SK-N-SH (cell line): ENCODE measurements around the gene ARID5A. TPM values are rescaled to one million over a fixed set of nuclear protein-coding genes. Genes with fewer than 3 reads are reported as not detected.
A peak's percentile ranks its signal among the peaks of the same experiment; 100 is the strongest.

ENCODE experiments used
- CTCF ChIA-PET: fragments of 300-600, 350-600 bp; formaldehyde crosslinking; extraction: SDS; loops from one replicate; lab custom pipeline; 2021; lab: Yijun Ruan, JAX
- POLR2A ChIA-PET: fragments of 350-600 bp; sonication (Branson Sonifier 250); formaldehyde crosslinking; extraction: SDS; loops from one replicate; lab custom pipeline; 2020; ENCODE audit warnings: antibody characterized with exemption, inconsistent platforms; lab: Yijun Ruan, JAX
- DNase-seq: peaks from one replicate; pipeline ENCODE4 v3.0.0; 2012
- H2AFZ ChIP-seq: fragments of 200-600 bp; sonication (generic); 2 replicates; pipeline ENCODE4 v1.8.1; 2016; ENCODE audit warnings: antibody characterized with exemption, mild to moderate bottlenecking, low read depth
- H3F3A ChIP-seq: fragments of 200-600 bp; sonication (generic); replicated peaks from 2 replicates; pipeline ENCODE3; 2016; ENCODE audit warnings: antibody characterized with exemption, mild to moderate bottlenecking; ENCODE audit not compliant: insufficient read depth
- H3K27ac ChIP-seq, 2 experiments: fragments of 200-500 bp in 1 of 2; fragments of 200-600 bp in 1 of 2; sonication (Bioruptor generic) in 1 of 2; sonication (generic), shearing (Covaris generic) in 1 of 2; 2 replicates each; pipeline versions ENCODE4 v1.5.1 to v1.6.1; 2014 to 2016; ENCODE audit warnings: low read depth in 2 of 2, inconsistent platforms in 1 of 2, low read length in 1 of 2, mild to moderate bottlenecking in 1 of 2, mixed read lengths in 1 of 2
- H3K27me3 ChIP-seq: fragments of 200-600 bp; sonication (generic), shearing (Covaris generic); 2 replicates; pipeline ENCODE4 v1.6.1; 2016; ENCODE audit warnings: mixed run types; ENCODE audit not compliant: insufficient read depth
- H3K36me3 ChIP-seq, 2 experiments: fragments of 200-500 bp in 1 of 2; fragments of 200-600 bp in 1 of 2; sonication (Bioruptor generic) in 1 of 2; sonication (generic) in 1 of 2; replicated peaks in 1 of 2; 2 replicates each; pipeline versions ENCODE3 to v1.5.1; 2014 to 2016; ENCODE audit warnings: low read length in 1 of 2, mild to moderate bottlenecking in 1 of 2; ENCODE audit not compliant: insufficient read depth in 2 of 2, control insufficient read depth in 1 of 2
- H3K4me1 ChIP-seq, 2 experiments: fragments of 200-500 bp in 1 of 2; fragments of 200-600 bp in 1 of 2; sonication (Bioruptor generic) in 1 of 2; sonication (generic), shearing (Covaris generic) in 1 of 2; 2 replicates each; pipeline versions ENCODE4 v1.5.1 to v1.6.1; 2014 to 2016; ENCODE audit warnings: low read depth in 1 of 2, low read length in 1 of 2, mixed run types in 1 of 2; ENCODE audit not compliant: insufficient read depth in 2 of 2, control insufficient read depth in 1 of 2
- H3K4me2 ChIP-seq: fragments of 200-600 bp; sonication (generic), shearing (Covaris generic); 2 replicates; pipeline ENCODE4 v1.6.1; 2017; ENCODE audit warnings: mixed run types
- H3K4me3 ChIP-seq, 2 experiments: fragments of 200-500 bp in 1 of 2; fragments of 200-600 bp in 1 of 2; sonication (Bioruptor generic) in 1 of 2; sonication (generic), shearing (Covaris generic) in 1 of 2; 2 replicates each; pipeline versions ENCODE4 v1.5.1 to v1.8.1; 2014 to 2016; ENCODE audit warnings: low read depth in 2 of 2, inconsistent platforms in 1 of 2, low read length in 1 of 2, mild to moderate bottlenecking in 1 of 2, mixed read lengths in 1 of 2, moderate library complexity in 1 of 2
- H3K79me2 ChIP-seq: fragments of 200-600 bp; sonication (generic); 2 replicates; pipeline ENCODE4 v1.8.1; 2017; ENCODE audit warnings: mild to moderate bottlenecking; ENCODE audit not compliant: insufficient read depth
- H3K9ac ChIP-seq: fragments of 200-600 bp; sonication (generic); 2 replicates; pipeline ENCODE4 v1.6.1; 2017; ENCODE audit warnings: mixed run types
- H3K9me2 ChIP-seq: fragments of 200-600 bp; sonication (generic); 2 replicates; pipeline ENCODE4 v1.6.1; 2017; ENCODE audit warnings: mixed run types
- H3K9me3 ChIP-seq: fragments of 200-600 bp; sonication (generic); 2 replicates; pipeline ENCODE4 v1.6.1; 2017; ENCODE audit warnings: mixed run types, mild to moderate bottlenecking, moderate library complexity
- H4K20me1 ChIP-seq: fragments of 200-600 bp; sonication (generic); 2 replicates; pipeline ENCODE4 v1.6.1; 2017; ENCODE audit warnings: mild to moderate bottlenecking, mixed run types; ENCODE audit not compliant: insufficient read depth
- CHD2 ChIP-seq: fragments of 150-350 bp; IDR thresholded peaks from 2 replicates; pipeline ENCODE4 v1.6.1; 2018; ENCODE audit warnings: low read length; ENCODE audit not compliant: partially characterized antibody
- FOXJ3 ChIP-seq: sonication (generic); formaldehyde crosslinking; IDR thresholded peaks from 2 replicates; pipeline ENCODE4 v1.5.1; 2020; ENCODE audit warnings: mild to moderate bottlenecking, missing genetic modification reagents
- JUND ChIP-seq: IDR thresholded peaks from 2 replicates; pipeline ENCODE4 v1.4.0; 2012
- MEF2A ChIP-seq: IDR thresholded peaks from 2 replicates; pipeline ENCODE4 v1.4.0; 2012; ENCODE audit warnings: low read depth, borderline replicate concordance
- MXI1 ChIP-seq: IDR thresholded peaks from 2 replicates; pipeline ENCODE4 v1.6.1; 2012; ENCODE audit warnings: mild to moderate bottlenecking, low read depth, low read length, improper control_type of control experiment
- NRF1 ChIP-seq: IDR thresholded peaks from 2 replicates; pipeline ENCODE4 v1.6.1; 2012; ENCODE audit warnings: low read depth, mild to moderate bottlenecking, low read length
- PBX3 ChIP-seq: IDR thresholded peaks from 2 replicates; pipeline ENCODE4; 2012
- RCOR1 ChIP-seq: fragments of 150-350 bp; IDR thresholded peaks from 2 replicates; pipeline ENCODE4 v1.6.1; 2017; ENCODE audit warnings: antibody characterized with exemption, low read length
- RFX5 ChIP-seq: IDR thresholded peaks from 2 replicates; pipeline ENCODE4 v1.6.1; 2012; ENCODE audit warnings: mild to moderate bottlenecking, improper control_type of control experiment, low read length
- SIN3A ChIP-seq: IDR thresholded peaks from 2 replicates; pipeline ENCODE4 v1.6.1; 2012; ENCODE audit warnings: low read depth, mild to moderate bottlenecking, low read length, moderate library complexity, borderline replicate concordance
- SMC3 ChIP-seq: IDR thresholded peaks from 2 replicates; pipeline ENCODE4 v1.6.1; 2012; ENCODE audit warnings: low read depth, low read length, improper control_type of control experiment
- TAF1 ChIP-seq: IDR thresholded peaks from 2 replicates; pipeline ENCODE4 v1.6.1; 2012; ENCODE audit warnings: low read depth, mild to moderate bottlenecking, low read length, moderate library complexity, borderline replicate concordance
- TCF12 ChIP-seq: IDR thresholded peaks from 2 replicates; pipeline ENCODE4 v1.4.0; 2012
- TEAD4 ChIP-seq: IDR thresholded peaks from 2 replicates; pipeline ENCODE4 v1.4.0; 2012; ENCODE audit warnings: mild to moderate bottlenecking, borderline replicate concordance; ENCODE audit not compliant: insufficient read depth
- USF1 ChIP-seq: IDR thresholded peaks from 2 replicates; pipeline ENCODE4 v1.4.0; 2012; ENCODE audit warnings: low read depth, borderline replicate concordance
- USF2 ChIP-seq: fragments of 150-350 bp; IDR thresholded peaks from 2 replicates; pipeline ENCODE4 v1.6.1; 2017; ENCODE audit warnings: antibody characterized with exemption, low read length, low read depth, borderline replicate concordance
- ZBTB33 ChIP-seq: IDR thresholded peaks from 2 replicates; pipeline ENCODE4 v1.4.0; 2012; ENCODE audit warnings: low read depth, borderline replicate concordance
- WGBS: methylation state at CpG from one replicate; pipeline ENCODE4 v1.1.6; 2017; ENCODE audit warnings: low lambda C conversion rate; 5-methylcytosine and 5-hydroxymethylcytosine counted together
- polyA plus RNA-seq, 3 experiments: library from polyadenylated mRNA; depleted of rRNA; stranded (reverse); fragments of >200 nt; gene quantifications; 2 replicates each; pipeline ENCODE4 v1.2.3, GENCODE V29; 2012

The ARID5A gene
- polyA plus RNA-seq, 1 of the 3 experiments (the other 2 are of a cell fraction) = 3.3 TPM

- DNase-seq = peak; percentile 4
- Histone ChIP-seq H3K27ac (no peak overlapping the region), H2AFZ (no peak overlapping the region), H3K4me1 (peaks cover 0 to 10% of the 10 kb centered on the region in 2 experiments; a peak in 1 of 4 replicates), H3K9me2 (no peaks in the 10 kb centered on the region), H3K4me3 (no peak overlapping the region), H4K20me1 (no peaks in the 10 kb centered on the region), H3K79me2 (no peaks in the 10 kb centered on the region), H3K27me3 (peaks cover 16% of the 10 kb centered on the region; the same call in 1 of the 2 replicates), H3K36me3 (no peaks in the 10 kb centered on the region), H3K9me3 (peaks cover 4% of the 10 kb centered on the region), H3F3A (no peaks in the 10 kb centered on the region), H3K9ac (no peak overlapping the region), H3K4me2 (no peak overlapping the region)
- CTCF ChIA-PET = interaction anchor here (1.0 to 13.9 kb wide), 3 partner anchors 42 to 396 kb away, joined by 3 to 273 read pairs (median 7); partner anchors contain the start of gene ADRA2B
- POLR2A ChIA-PET = no interaction called here
- TF ChIP-seq ZBTB33 (no peak), MEF2A (no peak), TEAD4 (no peak), USF1 (no peak), JUND (no peak), SMC3 (no peak), RFX5 (no peak), SIN3A (no peak), NRF1 (no peak), MXI1 (no peak), TAF1 (no peak), RCOR1 (no peak), FOXJ3 (CRISPR knock-in tag) (no peak), PBX3 (no peak), CHD2 (no peak), TCF12 (no peak), USF2 (no peak)
- WGBS = 58% methylated on average over 4 of the region's 4 CpGs
These were observed 24.2 kb upstream of the ARID5A start for GRCh38 chr2:96512341-96512740.
